ENCODE results near the gene MIER1.
A peak's percentile ranks its signal among the peaks of the same experiment; 100 is the strongest.

Gene MIER1

DNA sequence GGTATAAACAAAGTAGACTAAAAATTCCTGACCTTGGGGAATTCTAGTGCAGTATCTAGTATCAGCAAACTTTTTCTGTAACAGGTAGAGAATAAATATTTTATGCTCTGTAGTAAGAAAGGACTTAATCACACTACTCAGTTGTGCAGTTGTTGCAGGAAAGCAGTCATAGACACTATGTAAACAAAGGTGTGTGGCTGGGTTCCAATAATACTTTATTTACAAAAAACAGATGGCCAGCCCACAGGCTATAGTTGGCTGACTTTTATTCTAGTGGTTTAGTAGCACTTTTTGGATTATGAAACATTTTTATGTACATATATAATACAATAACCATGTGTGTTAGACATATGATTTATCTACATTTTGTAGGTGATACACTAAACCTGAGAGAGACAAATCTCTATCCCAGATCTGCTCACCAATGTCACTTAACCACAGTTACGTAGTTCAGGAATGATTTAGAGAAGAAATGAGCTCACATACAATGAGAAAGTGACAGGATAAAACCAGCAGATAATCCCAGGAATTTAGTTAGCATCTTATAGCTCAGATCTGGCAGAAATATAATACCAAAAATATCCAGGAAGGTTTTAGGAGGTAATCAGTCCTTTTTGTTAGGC, 56.1 kb downstream of the MIER1 start:
- peaks cover 21% of the 10 kb centered on the region for H3K4me1 ChIP-seq (ENCODE audit: insufficient read depth, low read length)
- no peaks in the 10 kb centered on the region for H4K20me1 ChIP-seq (ENCODE audit: insufficient read depth, low read length)
- DNase-seq: no peak
- H3K79me2 ChIP-seq (ENCODE audit: insufficient read depth, low read length): 0 out of 2 replicates have a peak, but pooled peaks cover 3% of the 10 kb centered on the region
- peak overlapping the region; percentile 53; the same call in 1 of the 2 replicates for H2AFZ ChIP-seq (ENCODE audit: low read depth, low read length)
- H3K27me3 ChIP-seq (ENCODE audit: insufficient read depth, low read length, poor library complexity): no peaks in the 10 kb centered on the region
- H3K9me3 ChIP-seq (ENCODE audit: insufficient read depth, low read length, severe bottlenecking): no peaks in the 10 kb centered on the region
- H3K36me3 ChIP-seq (ENCODE audit: insufficient read depth, low read length): peaks cover 70% of the 10 kb centered on the region
- ATAC-seq (ENCODE audit: insufficient read depth, low read depth): peak; percentile 26
- peak overlapping the region; percentile 82 for H3K27ac ChIP-seq (ENCODE audit: low read length)
- H3K9ac ChIP-seq (ENCODE audit: low read depth, low read length): peak overlapping the region; percentile 60
- H3K4me2 ChIP-seq (ENCODE audit: insufficient read depth, low read length): peak overlapping the region; percentile 63
- peak overlapping the region; percentile 37 to 48; a peak in 2 of 4 replicates for H3K4me3 ChIP-seq (ENCODE audit: low read depth in 1 of 2, low read length in 2 of 2)
- TF ChIP-seq, protein P1, sequence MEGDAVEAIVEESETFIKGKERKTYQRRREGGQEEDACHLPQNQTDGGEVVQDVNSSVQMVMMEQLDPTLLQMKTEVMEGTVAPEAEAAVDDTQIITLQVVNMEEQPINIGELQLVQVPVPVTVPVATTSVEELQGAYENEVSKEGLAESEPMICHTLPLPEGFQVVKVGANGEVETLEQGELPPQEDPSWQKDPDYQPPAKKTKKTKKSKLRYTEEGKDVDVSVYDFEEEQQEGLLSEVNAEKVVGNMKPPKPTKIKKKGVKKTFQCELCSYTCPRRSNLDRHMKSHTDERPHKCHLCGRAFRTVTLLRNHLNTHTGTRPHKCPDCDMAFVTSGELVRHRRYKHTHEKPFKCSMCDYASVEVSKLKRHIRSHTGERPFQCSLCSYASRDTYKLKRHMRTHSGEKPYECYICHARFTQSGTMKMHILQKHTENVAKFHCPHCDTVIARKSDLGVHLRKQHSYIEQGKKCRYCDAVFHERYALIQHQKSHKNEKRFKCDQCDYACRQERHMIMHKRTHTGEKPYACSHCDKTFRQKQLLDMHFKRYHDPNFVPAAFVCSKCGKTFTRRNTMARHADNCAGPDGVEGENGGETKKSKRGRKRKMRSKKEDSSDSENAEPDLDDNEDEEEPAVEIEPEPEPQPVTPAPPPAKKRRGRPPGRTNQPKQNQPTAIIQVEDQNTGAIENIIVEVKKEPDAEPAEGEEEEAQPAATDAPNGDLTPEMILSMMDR (IDR thresholded peaks at IDR 0.05; ENCODE audit: borderline replicate concordance, extremely low read depth, low read length, poor library complexity, severe bottlenecking): no peak
- no peak for TF ChIP-seq EZH2 (IDR thresholded peaks at IDR 0.05; ENCODE audit: borderline replicate concordance, low read depth, low read length, severe bottlenecking)

DNA sequence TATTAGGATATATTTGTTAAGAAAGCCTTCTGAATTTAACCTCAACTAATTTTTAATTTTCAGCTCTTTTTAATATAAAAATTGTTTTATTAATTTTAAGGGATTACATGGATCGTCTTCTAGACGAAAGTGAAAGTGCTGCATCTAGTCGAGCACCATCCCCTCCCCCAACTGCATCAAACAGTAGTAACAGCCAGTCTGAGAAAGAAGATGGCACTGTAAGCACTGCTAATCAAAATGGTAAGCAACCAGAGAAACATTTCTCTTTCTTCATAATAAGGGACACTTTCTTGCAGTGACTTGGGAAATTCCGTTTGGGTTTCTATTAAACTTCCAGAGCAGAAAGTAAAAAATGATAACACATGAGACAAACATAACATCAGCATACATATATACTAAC, 56.9 kb downstream of the MIER1 start:
- Histone ChIP-seq H3K4me3 (ENCODE audit: low read depth in 1 of 2, low read length in 2 of 2) (peak overlapping the region; percentile 37 to 48; a peak in 3 of 4 replicates), H3K9ac (ENCODE audit: low read depth, low read length) (peak overlapping the region; percentile 60)
- peak; percentile 97 for ATAC-seq (ENCODE audit: insufficient read depth, low read depth)

DNA sequence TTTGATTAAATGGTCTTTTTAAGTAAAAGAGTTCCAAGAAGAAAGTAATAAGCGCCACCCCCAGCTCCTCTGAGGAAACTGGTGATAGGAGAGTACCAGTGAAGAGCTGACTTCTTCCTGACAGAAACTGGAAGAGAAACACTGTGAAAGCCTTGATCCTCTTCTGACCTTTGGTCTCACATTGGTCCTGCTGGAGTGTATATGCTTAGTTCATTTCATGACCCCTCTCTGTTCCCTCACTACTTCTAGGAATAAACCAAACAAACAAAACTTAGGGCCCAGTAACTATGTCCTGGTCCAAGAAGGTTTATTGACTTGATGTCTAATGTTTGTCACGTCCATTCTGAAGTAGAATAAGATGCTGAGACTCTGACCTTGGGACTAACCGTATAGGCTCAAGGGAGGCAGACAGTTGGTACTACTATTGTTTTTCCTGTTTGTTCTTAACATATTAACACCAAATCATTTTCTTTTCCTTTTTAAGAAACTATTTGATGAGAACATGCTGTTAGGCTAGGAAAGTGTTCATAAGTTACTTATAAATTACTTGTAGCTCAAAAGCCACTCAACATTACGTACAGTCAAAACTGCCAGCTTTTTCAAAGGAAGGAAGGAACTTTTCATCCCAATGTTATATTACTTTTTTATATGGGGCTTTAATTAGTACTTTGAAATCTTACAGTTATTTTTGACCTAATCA, 57.9 kb downstream of the MIER1 start:
- Histone ChIP-seq H3K4me3 (ENCODE audit: low read depth in 1 of 2, low read length in 2 of 2) (no peak overlapping the region), H3K9me3 (ENCODE audit: insufficient read depth, low read length, severe bottlenecking) (no peaks in the 10 kb centered on the region), H3K4me2 (ENCODE audit: insufficient read depth, low read length) (no peak overlapping the region), H3K79me2 (ENCODE audit: insufficient read depth, low read length) (0 out of 2 replicates have a peak, but pooled peaks cover 3% of the 10 kb centered on the region), H3K27me3 (ENCODE audit: insufficient read depth, low read length, poor library complexity) (no peaks in the 10 kb centered on the region), H2AFZ (ENCODE audit: low read depth, low read length) (no peak overlapping the region), H4K20me1 (ENCODE audit: insufficient read depth, low read length) (no peaks in the 10 kb centered on the region), H3K27ac (ENCODE audit: low read length) (peak overlapping the region; percentile 82), H3K36me3 (ENCODE audit: insufficient read depth, low read length) (peaks cover 78% of the 10 kb centered on the region), H3K9ac (ENCODE audit: low read depth, low read length) (no peak overlapping the region), H3K4me1 (ENCODE audit: insufficient read depth, low read length) (peaks cover 21% of the 10 kb centered on the region)
- no peak for TF ChIP-seq EZH2 (IDR thresholded peaks at IDR 0.05; ENCODE audit: borderline replicate concordance, low read depth, low read length, severe bottlenecking)
- TF ChIP-seq, protein P1 (IDR thresholded peaks at IDR 0.05; ENCODE audit: borderline replicate concordance, extremely low read depth, low read length, poor library complexity, severe bottlenecking): no peak
- ATAC-seq (ENCODE audit: insufficient read depth, low read depth) (no peak), DNase-seq (no peak)

More for the DNA sequence above, 56.9 kb downstream of the MIER1 start:
- Histone ChIP-seq H3K27ac (ENCODE audit: low read length) (peak overlapping the region; percentile 82), H3K4me1 (ENCODE audit: insufficient read depth, low read length) (peaks cover 21% of the 10 kb centered on the region), H3K9me3 (ENCODE audit: insufficient read depth, low read length, severe bottlenecking) (no peaks in the 10 kb centered on the region), H3K27me3 (ENCODE audit: insufficient read depth, low read length, poor library complexity) (no peaks in the 10 kb centered on the region), H3K4me2 (ENCODE audit: insufficient read depth, low read length) (peak overlapping the region; percentile 63), H4K20me1 (ENCODE audit: insufficient read depth, low read length) (no peaks in the 10 kb centered on the region), H3K79me2 (ENCODE audit: insufficient read depth, low read length) (0 out of 2 replicates have a peak, but pooled peaks cover 3% of the 10 kb centered on the region), H3K36me3 (ENCODE audit: insufficient read depth, low read length) (peaks cover 77% of the 10 kb centered on the region), H2AFZ (ENCODE audit: low read depth, low read length) (peak overlapping the region; percentile 53; the same call in 1 of the 2 replicates)
- TF ChIP-seq EZH2 (IDR thresholded peaks at IDR 0.05; ENCODE audit: borderline replicate concordance, low read depth, low read length, severe bottlenecking): no peak
- TF ChIP-seq, protein P1 (IDR thresholded peaks at IDR 0.05; ENCODE audit: borderline replicate concordance, extremely low read depth, low read length, poor library complexity, severe bottlenecking): peak; percentile 48
- peak; percentile 80 for DNase-seq

Data from DND-41 (cell line).